IPS-15b (cell line): Measurements from ENCODE around the gene NLRP5.
"Not testable (repeated sequence)": the region's sequence is repeated elsewhere in the genome, so short reads cannot be mapped to it uniquely, and the experiment has no call there.

Experiments
- H3K27me3 ChIP-seq: one replicate; pipeline ENCODE4 v1.6.1; 2013; ENCODE audit warnings: low read length; ENCODE audit not compliant: control insufficient read depth, insufficient read depth
- H3K36me3 ChIP-seq: one replicate; pipeline ENCODE4 v1.6.1; 2013; ENCODE audit warnings: low read length; ENCODE audit not compliant: control insufficient read depth, insufficient read depth
- H3K4me1 ChIP-seq: one replicate; pipeline ENCODE4 v1.6.1; 2013; ENCODE audit warnings: mild to moderate bottlenecking, low read length; ENCODE audit not compliant: control insufficient read depth, insufficient read depth
- H3K4me3 ChIP-seq: one replicate; pipeline ENCODE4 v1.5.1; 2013; ENCODE audit warnings: low read depth, low read length
- H3K9ac ChIP-seq: one replicate; pipeline ENCODE4 v1.6.1; 2013; ENCODE audit warnings: low read depth, mild to moderate bottlenecking, low read length
- H3K9me3 ChIP-seq: one replicate; pipeline ENCODE4 v1.6.1; 2013; ENCODE audit warnings: mild to moderate bottlenecking, low read length; ENCODE audit not compliant: control insufficient read depth, insufficient read depth

Gene NLRP5

DNA sequence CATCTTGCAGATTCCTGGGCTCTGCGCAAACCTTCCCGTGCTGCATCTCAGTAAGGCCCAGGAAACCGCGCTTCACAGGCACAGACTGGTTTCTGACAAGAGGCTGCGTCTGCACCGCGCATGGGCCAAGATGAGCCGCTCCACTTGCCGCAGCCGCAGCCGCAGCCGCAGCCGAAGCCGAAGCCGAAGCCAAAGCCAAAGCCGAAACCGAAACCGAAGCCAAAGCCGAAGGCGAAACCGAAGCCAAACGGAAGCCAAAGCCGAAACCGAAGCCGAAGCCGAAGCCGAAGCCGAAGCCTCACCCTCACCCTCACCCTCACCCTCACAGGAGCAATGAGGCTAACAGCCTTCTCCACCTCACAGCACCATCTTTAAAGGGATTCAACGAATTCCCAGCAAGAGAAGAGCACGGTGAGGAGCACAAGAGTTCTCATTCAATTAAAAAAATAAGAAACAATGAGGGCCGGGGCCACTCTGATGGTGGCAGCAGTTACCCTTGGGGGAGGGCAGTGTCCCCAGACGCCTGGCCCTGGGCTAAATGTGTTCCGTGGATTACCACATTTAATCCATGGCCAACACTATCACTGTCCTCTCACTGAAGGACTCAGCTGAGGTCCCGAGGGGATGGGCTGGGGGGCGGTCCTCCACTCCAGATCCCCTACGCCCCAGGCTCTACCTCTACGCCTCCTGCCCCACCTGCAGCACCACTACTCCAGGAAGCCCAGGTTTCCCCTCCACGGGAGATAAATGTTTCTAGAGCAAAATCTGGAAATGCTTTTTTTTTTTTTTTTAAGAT lies 105.4 kb downstream of the NLRP5 start:
- no peaks in the 10 kb centered on the region for H3K27me3 ChIP-seq
- H3K36me3 ChIP-seq = peaks cover 31% of the 10 kb centered on the region
- H3K9ac ChIP-seq = no peak overlapping the region
- no peak overlapping the region for H3K4me3 ChIP-seq
- H3K9me3 ChIP-seq = no peaks in the 10 kb centered on the region
- H3K4me1 ChIP-seq = peaks cover 2% of the 10 kb centered on the region

GRCh38 chr19:56092685-56093631 lies 106.4 kb downstream of the NLRP5 start:
- H3K9ac ChIP-seq = no peak overlapping the region
- no peaks in the 10 kb centered on the region for H3K27me3 ChIP-seq
- H3K9me3 ChIP-seq = no peaks in the 10 kb centered on the region
- no peak overlapping the region for H3K4me3 ChIP-seq
- peaks cover 2% of the 10 kb centered on the region for H3K4me1 ChIP-seq
- H3K36me3 ChIP-seq = peaks cover 33% of the 10 kb centered on the region

DNA sequence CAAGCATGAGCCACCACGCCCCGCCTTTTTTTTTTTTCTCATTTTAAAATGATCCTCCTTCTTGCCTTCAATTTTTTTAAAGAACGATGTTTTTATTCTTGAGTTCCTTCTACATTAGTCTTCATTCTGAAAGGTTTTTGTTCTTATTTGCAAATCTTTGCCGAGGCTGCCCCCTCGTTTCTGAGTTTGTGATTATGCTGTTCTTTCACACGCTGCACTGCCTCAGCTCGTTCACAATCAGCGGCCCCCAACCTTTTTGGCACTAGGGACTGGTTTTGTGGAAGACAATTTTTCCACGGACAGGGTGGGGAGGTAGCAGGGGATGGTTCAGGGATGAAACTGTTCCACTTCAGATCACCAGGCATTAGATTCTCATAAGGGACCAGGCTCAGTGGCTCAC lies 107.9 kb downstream of the NLRP5 start:
- peaks cover 2% of the 10 kb centered on the region for H3K4me1 ChIP-seq
- H3K36me3 ChIP-seq = peaks cover 33% of the 10 kb centered on the region

GRCh38 chr19:56096665-56097064 lies 110.1 kb downstream of the NLRP5 start:
- no peak overlapping the region for H3K4me3 ChIP-seq
- H3K9ac ChIP-seq = no peak overlapping the region
- peaks cover 42% of the 10 kb centered on the region for H3K36me3 ChIP-seq
- H3K4me1 ChIP-seq = peaks cover 2% of the 10 kb centered on the region
- H3K27me3 ChIP-seq = no peaks in the 10 kb centered on the region
- no peaks in the 10 kb centered on the region for H3K9me3 ChIP-seq

More for the DNA sequence above, 107.9 kb downstream of the NLRP5 start:
- H3K9ac ChIP-seq = no peak overlapping the region
- H3K4me3 ChIP-seq = no peak overlapping the region
- H3K27me3 ChIP-seq = no peaks in the 10 kb centered on the region
- no peaks in the 10 kb centered on the region for H3K9me3 ChIP-seq

GRCh38 chr19:56097306-56097705 lies 110.7 kb downstream of the NLRP5 start:
- H3K4me3 ChIP-seq = no peak overlapping the region
- no peaks in the 10 kb centered on the region for H3K27me3 ChIP-seq
- H3K36me3 ChIP-seq = peaks cover 47% of the 10 kb centered on the region
- no peak overlapping the region for H3K9ac ChIP-seq
- H3K9me3 ChIP-seq = no peaks in the 10 kb centered on the region
- no peaks in the 10 kb centered on the region for H3K4me1 ChIP-seq

- Histone ChIP-seq H3K9ac (no peak overlapping the region), H3K36me3 (peaks cover 48% of the 10 kb centered on the region), H3K27me3 (no peaks in the 10 kb centered on the region), H3K4me1 (no peaks in the 10 kb centered on the region), H3K4me3 (no peak overlapping the region), H3K9me3 (no peaks in the 10 kb centered on the region)
These were observed 111.2 kb downstream of the NLRP5 start for GRCh38 chr19:56097776-56098175.

DNA sequence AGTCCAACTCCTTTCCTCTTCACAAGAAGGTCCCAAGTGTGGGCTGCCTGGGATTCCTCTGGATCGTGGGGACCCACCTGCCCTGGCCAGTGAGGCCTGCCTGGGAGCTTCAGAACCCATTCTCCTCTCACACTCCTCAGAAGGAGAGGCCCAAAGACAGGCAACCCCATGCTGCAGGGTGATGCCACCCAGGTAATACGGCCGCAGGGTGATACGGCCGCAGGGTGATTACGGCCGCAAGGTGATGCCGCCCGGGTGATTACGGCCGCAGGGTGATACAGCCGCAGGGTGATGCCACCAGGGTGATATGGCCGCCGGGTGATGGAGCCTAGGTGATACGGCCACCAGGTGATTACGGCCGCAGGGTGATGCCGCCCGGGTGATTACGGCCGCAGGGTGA lies 111.7 kb downstream of the NLRP5 start:
- H3K27me3 ChIP-seq, H3K4me3 ChIP-seq, H3K9ac ChIP-seq, H3K9me3 ChIP-seq, H3K4me1 ChIP-seq: not testable (repeated sequence)
- peaks cover 47% of the 10 kb centered on the region for H3K36me3 ChIP-seq

DNA sequence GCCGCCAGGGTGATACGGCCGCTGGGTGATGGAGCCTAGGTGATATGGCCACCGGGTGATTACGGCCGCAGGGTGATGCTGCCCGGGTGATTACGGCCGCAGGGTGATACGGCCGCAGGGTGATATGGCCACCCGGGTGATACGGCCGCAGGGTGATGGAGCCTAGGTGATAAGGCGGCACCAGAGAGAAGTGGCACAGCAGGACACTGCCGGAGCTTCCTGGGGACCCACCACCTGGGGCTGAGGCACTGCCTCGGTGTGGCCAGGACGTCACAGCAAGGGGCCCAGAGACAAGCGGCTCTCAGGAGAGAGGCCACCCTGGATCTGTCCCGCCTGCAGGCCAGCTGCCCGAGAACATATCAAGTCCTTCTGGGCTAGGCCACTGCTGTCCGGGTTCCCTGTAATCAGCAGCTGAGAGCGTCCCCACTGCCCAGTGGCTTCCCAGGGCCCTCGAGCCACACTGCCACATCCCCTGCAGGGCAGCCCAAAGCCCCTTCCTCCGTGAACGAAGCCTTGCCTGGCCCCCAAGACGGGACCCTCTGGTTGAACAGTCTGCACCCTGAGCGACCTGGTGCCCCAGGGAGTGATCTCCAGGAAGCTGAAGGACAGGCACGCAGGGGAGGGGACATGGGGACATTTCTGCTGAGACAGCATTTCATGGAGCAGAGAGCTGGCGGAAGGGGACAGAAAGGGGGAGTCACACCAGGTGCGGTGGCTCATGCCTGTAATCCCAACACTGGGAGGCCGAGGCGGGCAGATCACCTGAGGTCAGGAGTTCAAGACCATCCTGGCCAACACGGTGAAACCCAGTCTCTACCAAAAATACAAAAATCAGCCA lies 112.4 kb downstream of the NLRP5 start:
- H3K4me1 ChIP-seq = no peaks in the 10 kb centered on the region
- no peaks in the 10 kb centered on the region for H3K9me3 ChIP-seq
- H3K4me3 ChIP-seq = no peak overlapping the region
- H3K27me3 ChIP-seq = no peaks in the 10 kb centered on the region
- peaks cover 41% of the 10 kb centered on the region for H3K36me3 ChIP-seq
- H3K9ac ChIP-seq = no peak overlapping the region

GRCh38 chr19:56099638-56100539 lies 113.3 kb downstream of the NLRP5 start:
- Histone ChIP-seq H3K36me3 (peaks cover 41% of the 10 kb centered on the region), H3K9ac (no peak overlapping the region), H3K9me3 (no peaks in the 10 kb centered on the region), H3K4me3 (no peak overlapping the region), H3K27me3 (no peaks in the 10 kb centered on the region), H3K4me1 (no peaks in the 10 kb centered on the region)

GRCh38 chr19:56101095-56101494 lies 114.5 kb downstream of the NLRP5 start:
- H3K36me3 ChIP-seq = peaks cover 38% of the 10 kb centered on the region
- no peak overlapping the region for H3K4me3 ChIP-seq
- peaks cover under 1% of the 10 kb centered on the region for H3K4me1 ChIP-seq
- no peaks in the 10 kb centered on the region for H3K27me3 ChIP-seq
- H3K9me3 ChIP-seq = no peaks in the 10 kb centered on the region
- no peak overlapping the region for H3K9ac ChIP-seq
